Urinary bladder (tissue), 4 donors: ENCODE measurements around the gene SLC4A5. TPM values are rescaled to one million over a fixed set of nuclear protein-coding genes. Genes with fewer than 3 reads are reported as not detected.
"Not testable (repeated sequence)": the region's sequence is repeated elsewhere in the genome, so short reads cannot be mapped to it uniquely, and the experiment has no call there.

Experiments
- DNase-seq: peaks from one replicate; pipeline ENCODE4 v3.0.0-alpha.2; 2015; ENCODE audit errors: extremely low spot score
- H3K27ac ChIP-seq: one replicate; pipeline ENCODE4 v1.5.1; 2013; ENCODE audit warnings: low read depth, mild to moderate bottlenecking, moderate library complexity
- H3K36me3 ChIP-seq: one replicate; pipeline ENCODE4 v1.6.1; 2013; ENCODE audit warnings: mild to moderate bottlenecking, moderate library complexity; ENCODE audit not compliant: insufficient read depth
- H3K4me1 ChIP-seq: one replicate; pipeline ENCODE4 v1.6.1; 2013; ENCODE audit warnings: mild to moderate bottlenecking, moderate library complexity; ENCODE audit not compliant: insufficient read depth
- H3K4me3 ChIP-seq: one replicate; pipeline ENCODE4 v1.5.1; 2013; ENCODE audit warnings: low read depth, low read length
- WGBS: extraction: QIAGEN DNeasy Blood & Tissue Kit; methylation state at CpG from one replicate; pipeline ENCODE4 v1.1.7; 2013; 5-methylcytosine and 5-hydroxymethylcytosine counted together
- polyA plus RNA-seq: library from polyadenylated mRNA; stranded (reverse); fragments of 200-250 nt; gene quantifications from one replicate; pipeline ENCODE4 v1.2.3, GENCODE V29; 2013
- total RNA-seq: library from RNA; depleted of rRNA; stranded (reverse); fragments of >200 nt; gene quantifications from one replicate; pipeline ENCODE4 v1.2.3, GENCODE V29; 2014
- donor health status: healthy with polysubstance abuse.
- donor health status: healthy.

Gene SLC4A5
- total and polyA plus RNA-seq, 2 donors, result 0.92 to 3.8 TPM

DNA sequence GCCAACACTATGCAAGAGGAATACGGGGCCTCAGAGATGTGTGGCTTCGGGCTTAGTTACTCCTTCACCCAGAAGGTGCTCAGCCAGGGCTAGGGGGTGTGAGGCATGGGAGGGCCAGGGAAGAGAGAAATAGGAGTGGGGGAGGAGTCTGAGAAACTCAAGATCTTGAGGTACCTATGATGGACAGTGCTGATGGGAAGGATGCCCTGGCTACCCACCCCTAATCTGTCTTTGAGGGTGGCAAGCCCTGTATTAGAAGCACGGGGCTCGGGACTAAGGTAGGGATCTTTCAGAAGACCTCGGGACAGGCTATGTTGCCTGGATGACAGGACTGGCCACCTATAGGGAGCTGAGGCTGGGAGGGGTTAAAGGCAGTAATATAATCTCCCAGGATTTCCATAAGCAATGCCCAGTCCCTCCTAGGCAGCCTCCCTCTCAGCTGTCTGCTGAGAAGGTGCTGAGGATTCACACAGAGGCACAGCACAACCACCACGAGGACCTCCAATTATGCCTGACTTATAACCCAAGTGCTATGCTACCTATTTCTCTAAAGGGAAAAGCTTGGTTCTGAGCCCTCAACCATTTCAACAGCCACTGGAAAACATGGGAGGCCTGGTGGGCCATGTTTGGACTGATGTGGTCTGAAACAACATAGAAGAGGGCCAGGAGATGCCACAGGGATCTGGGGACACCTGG lies 121.5 kb downstream of the SLC4A5 start:
- Histone ChIP-seq H3K27ac (no peak overlapping the region), H3K4me3 (no peak overlapping the region), H3K4me1 (no peaks in the 10 kb centered on the region), H3K36me3 (no peaks in the 10 kb centered on the region)
- WGBS, result 90% methylated on average over 6 of the region's 6 CpGs
- no peak for DNase-seq

DNA sequence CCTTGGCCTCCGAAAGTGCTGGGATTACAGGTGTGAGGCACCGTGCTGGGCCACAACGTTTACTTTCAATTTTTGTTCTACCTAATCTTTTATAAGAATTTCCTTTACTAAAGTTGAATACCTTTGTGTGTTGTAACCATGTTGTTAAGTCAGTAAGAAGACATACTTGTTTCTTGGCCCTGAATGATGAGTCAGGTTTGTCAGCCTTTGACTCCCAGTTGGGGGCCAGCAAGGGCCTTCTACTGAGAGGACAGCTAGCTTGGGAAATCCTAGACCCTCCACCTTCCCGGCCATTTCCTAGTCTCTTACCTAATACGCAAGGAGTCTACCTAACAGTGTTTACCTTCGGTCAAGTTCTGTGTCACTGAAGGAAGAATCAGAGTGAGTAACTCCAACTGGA lies 122.1 kb downstream of the SLC4A5 start:
- 96% methylated on average over 6 of the region's 6 CpGs for WGBS
- Histone ChIP-seq H3K27ac (no peak overlapping the region), H3K36me3 (no peaks in the 10 kb centered on the region), H3K4me1 (no peaks in the 10 kb centered on the region), H3K4me3 (no peak overlapping the region)
- DNase-seq, result no peak

DNA sequence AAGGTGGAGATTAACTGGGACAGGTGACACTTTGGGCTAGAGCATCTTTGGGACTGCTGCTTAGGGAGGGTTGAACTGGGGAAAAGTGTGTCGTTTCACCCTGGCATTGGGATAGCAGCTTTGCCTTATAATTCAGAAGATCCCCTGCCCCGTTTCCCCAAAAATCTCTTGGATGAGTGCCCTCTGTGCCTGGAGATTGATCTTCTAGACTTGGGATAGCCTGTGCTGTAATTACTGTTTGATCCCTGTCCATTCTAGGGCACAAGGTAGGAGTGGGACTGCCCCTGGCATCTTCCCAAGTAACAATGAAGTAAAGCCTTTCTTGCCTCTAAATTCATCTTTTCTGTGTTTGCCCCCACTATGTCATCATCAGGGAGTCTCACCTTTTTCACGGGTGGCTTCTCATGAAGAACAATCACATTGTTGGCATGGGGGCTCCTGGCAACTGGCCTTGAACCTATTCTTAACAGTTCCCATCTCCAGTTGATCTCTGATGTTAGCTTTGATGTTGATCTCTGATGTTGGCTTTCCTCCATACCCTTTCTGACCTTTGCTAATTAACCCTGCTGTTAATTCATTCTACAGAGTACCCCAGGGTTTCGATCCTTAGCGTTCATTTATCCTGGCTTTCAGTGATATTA lies 123.2 kb downstream of the SLC4A5 start:
- Histone ChIP-seq H3K4me3 (no peak overlapping the region), H3K36me3 (no peaks in the 10 kb centered on the region), H3K4me1 (no peaks in the 10 kb centered on the region), H3K27ac (no peak overlapping the region)
- 96% methylated on average over 5 of the region's 5 CpGs for WGBS
- no peak for DNase-seq

DNA sequence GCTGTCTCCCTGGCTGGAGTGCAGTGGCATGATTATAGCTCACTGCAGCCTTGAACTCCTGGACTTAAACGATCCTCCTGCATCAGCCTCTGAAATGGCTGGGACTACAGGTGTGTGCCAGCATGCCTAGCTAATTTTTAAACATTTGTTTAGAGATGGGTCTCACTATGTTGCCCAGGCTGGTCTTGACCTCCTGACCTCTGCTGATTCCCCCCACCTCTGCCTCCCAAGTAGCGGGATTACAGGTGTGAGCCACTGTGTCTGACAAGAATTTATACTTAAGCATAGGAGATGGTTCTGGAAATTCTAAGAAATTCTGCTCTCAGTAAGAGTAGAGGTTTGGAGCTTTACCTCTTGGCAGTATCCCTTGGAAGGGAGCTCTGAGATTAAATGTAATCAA lies 126.6 kb downstream of the SLC4A5 start:
- H3K36me3 ChIP-seq, result peaks cover 2% of the 10 kb centered on the region
- H3K4me1 ChIP-seq, result no peaks in the 10 kb centered on the region
- no peak for DNase-seq
- no peak overlapping the region for H3K4me3 ChIP-seq
- no peak overlapping the region for H3K27ac ChIP-seq
- 88% methylated on average over 2 of the region's 2 CpGs for WGBS

DNA sequence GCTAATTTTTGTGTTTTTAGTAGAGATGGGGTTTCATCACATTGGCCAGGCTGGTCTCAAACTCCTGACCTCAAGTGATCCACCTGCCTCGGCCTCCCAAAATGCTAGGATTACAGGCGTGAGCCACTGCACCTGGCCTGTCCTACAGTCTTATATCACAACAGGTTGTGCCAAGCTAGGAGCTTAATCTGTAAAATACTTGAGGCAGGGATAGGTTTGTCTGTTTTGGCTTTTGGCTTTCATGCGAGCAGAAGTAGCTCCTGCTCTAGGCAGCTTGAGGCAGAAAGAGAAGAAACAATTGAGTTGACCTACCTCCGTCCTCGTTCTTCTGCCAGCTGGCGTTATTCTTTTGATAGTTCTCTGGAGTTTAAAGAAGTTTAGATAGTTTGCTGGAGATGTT lies 127.4 kb downstream of the SLC4A5 start:
- not testable (repeated sequence) for DNase-seq, H3K36me3 ChIP-seq, H3K27ac ChIP-seq, H3K4me1 ChIP-seq, H3K4me3 ChIP-seq
- WGBS, result 90% methylated on average over 6 of the region's 6 CpGs

DNA sequence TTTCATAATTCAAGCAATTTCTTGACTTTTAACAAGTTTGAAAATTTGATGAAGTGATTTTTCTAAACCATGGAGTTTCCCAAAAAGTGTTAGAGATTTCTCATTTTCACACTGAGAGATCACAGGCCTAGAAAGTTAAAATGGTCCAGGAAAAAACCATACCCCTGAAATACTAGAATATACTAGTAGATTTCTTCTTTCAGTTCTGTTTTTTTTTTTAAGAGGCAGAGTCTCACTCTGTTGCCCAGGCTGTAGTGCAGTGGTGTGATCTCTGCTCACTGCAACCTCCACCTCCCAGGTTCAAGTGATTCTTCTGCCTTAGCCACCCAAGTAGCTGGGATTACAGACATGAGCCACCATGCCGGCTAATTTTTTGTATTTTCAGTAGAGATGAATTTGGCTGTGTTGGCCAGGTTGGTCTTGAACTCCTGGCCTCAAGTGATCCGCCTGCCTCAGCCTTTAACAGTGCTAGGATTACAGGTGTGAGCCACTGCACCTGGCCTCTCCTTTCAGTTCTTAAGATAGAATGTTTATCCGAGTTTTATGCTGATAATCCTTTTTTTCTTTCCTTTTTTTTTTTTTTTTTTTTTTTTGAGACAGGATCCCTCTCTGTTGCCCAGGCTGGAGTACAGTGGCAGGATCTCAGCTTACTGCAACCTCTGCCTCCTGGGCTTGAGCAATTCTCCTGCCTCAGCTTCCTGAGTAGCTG lies 130.4 kb downstream of the SLC4A5 start:
- Histone ChIP-seq H3K36me3 (peaks cover 5% of the 10 kb centered on the region), H3K4me3 (no peak overlapping the region), H3K27ac (no peak overlapping the region), H3K4me1 (no peaks in the 10 kb centered on the region)
- DNase-seq, result no peak
- 85% methylated on average over 3 of the region's 3 CpGs for WGBS

DNA sequence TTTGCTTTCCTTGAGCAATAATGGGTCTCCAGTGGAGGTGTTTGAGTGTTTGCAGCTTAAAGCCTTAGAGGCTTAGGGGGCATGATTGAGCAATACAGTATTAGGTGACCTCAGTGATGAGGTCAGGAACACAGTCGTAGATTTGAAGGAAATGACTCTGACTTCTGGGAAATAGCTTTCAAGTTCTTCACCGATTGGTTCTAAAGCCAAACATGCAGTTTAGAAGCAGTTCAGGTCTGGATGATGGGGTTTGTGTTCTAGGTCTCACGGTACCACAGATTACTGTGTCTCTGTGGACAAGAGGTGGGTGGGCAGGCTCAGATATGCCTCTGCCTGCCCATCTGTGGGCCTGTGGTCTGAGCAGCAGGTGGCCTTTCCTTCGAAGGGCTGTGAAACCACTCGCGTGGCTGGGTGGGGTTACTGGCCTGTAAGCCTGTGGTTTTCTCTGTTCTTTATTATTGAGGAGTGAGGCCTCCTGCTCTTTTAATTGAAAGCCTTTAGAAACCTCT lies 137.0 kb downstream of the SLC4A5 start:
- peaks cover 2% of the 10 kb centered on the region for H3K4me1 ChIP-seq
- no peak for DNase-seq
- peaks cover 3% of the 10 kb centered on the region for H3K36me3 ChIP-seq
- WGBS, result 50% methylated on average over 6 of the region's 6 CpGs
- no peak overlapping the region for H3K27ac ChIP-seq
- no peak overlapping the region for H3K4me3 ChIP-seq

DNA sequence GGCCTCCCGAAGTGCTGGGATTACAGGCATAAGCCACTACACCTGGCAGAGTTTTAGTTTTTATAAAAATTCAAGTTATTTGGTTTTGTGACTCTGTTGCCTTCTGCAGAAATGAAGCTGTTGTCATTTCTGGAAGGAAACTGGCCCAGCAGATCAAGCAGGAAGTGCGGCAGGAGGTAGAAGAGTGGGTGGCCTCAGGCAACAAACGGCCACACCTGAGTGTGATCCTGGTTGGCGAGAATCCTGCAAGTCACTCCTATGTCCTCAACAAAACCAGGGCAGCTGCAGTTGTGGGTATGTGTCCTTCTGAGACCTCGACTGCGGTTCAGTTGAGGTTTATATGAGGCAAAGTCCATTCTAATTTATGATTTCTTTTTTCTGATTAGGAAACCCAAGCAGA lies 137.6 kb downstream of the SLC4A5 start:
- H3K4me3 ChIP-seq, result no peak overlapping the region
- H3K4me1 ChIP-seq, result peaks cover 2% of the 10 kb centered on the region
- DNase-seq, result no peak
- 74% methylated on average over 6 of the region's 6 CpGs for WGBS
- peaks cover 3% of the 10 kb centered on the region for H3K36me3 ChIP-seq
- H3K27ac ChIP-seq, result no peak overlapping the region

DNA sequence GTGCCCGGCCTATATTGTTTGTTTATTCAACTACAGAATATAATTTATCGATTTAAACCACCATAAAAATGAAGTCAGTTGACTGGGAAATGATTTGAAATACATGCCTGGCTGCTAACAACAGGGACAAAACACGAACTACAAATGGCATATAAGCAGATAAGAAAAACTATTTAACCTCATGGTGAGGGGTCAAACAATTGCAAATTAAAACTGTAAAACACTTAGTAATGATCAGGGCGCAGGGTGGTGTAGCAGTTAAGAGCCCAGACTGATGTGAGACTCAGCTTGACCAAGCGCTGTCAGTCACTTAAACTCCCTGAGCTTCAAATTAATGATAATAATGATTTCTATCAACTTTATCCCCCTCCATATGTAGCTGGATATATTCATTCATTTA lies 138.1 kb downstream of the SLC4A5 start:
- H3K36me3 ChIP-seq, result peaks cover 3% of the 10 kb centered on the region
- no peak for DNase-seq
- 82% methylated on average over 5 of the region's 5 CpGs for WGBS
- H3K27ac ChIP-seq, result no peak overlapping the region
- H3K4me1 ChIP-seq, result peaks cover 2% of the 10 kb centered on the region
- no peak overlapping the region for H3K4me3 ChIP-seq

DNA sequence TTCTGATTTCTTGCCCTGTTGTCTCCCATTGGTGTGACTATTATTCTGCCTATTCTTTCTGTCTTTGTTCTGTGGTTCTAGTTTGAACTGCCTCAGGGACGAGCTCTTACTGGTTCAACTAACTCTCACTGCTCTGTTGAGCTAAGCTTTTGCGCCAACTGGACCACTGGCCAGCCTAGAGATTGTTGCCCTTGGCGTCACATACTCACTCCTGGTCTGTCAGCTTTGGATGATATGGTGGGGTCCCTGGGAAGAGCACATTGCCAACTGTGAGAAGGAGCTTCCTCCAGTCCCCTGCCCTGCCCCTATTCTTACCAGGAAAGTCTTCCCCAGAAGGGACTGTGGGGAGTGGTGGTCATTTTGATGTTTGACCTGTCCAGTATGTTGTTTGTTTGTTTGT lies 138.8 kb downstream of the SLC4A5 start:
- no peak for DNase-seq
- Histone ChIP-seq H3K4me1 (peaks cover 2% of the 10 kb centered on the region), H3K4me3 (no peak overlapping the region), H3K36me3 (peaks cover 3% of the 10 kb centered on the region), H3K27ac (no peak overlapping the region)
- 97% methylated on average over 3 of the region's 3 CpGs for WGBS

DNA sequence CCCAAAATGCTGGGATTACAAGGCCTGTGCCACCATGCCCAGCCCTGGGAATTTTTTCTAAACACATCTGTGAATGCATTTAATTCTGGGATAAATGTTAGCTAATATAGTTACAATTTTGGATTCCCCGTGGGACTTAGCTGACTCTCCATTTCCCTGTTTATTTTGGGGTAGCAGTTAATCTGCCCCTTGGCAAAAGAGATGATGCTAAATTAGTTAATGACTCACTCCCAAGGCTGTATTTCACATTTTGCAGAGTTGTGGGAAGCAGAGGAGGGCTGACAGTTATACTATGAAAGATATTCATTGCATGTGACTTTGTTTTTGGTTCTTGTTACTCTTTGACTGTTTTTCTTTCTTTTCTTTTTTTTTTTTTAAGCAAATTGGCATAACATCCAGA lies 141.6 kb downstream of the SLC4A5 start:
- no peaks in the 10 kb centered on the region for H3K36me3 ChIP-seq
- no peak overlapping the region for H3K4me3 ChIP-seq
- H3K27ac ChIP-seq, result no peak overlapping the region
- H3K4me1 ChIP-seq, result peaks cover 2% of the 10 kb centered on the region
- no peak for DNase-seq
- 24% methylated on average over 1 of the region's 1 CpG for WGBS

DNA sequence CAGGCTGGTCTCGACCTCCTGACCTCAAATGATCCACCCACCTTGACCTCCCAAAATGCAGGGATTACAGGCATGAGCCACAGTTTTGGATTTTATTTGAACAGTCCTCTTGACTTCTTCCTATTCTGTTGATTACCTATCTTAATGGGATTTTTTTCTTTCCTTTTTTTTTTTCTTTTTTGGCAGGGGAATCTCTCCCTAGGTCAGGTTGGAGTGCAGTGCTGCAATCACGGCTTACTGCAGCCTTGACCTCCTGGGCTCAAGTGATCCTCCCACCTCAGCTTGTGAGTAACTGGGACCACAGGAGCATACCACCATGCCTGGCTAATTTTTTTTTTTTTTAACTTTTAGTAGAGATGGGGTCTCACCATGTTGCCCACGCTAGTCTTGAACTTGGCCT lies 142.0 kb downstream of the SLC4A5 start:
- Histone ChIP-seq H3K4me3 (no peak overlapping the region), H3K4me1 (no peaks in the 10 kb centered on the region), H3K27ac (no peak overlapping the region), H3K36me3 (no peaks in the 10 kb centered on the region)
- no peak for DNase-seq
- WGBS, result 78% methylated on average over 3 of the region's 3 CpGs

DNA sequence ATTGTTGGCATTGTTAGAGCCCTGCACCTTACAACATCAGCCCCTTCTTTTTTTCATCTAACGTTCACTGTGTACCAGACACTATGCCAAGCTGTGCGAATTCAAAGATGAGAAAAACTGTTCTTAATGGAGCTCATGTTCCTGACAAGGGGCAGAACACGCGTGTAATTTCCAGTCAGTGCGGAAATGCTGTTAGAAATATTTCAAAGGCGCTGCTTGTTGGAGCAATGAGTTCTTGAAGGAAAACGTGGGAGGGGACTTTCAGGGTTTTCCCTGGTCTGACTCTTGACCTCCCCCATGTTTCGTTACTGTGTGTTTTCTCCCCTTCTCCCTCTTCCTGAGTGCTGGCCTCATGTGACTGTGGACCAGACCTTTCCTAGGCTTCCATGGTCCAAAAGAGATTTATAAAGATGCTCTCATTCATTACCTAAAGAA lies 143.3 kb downstream of the SLC4A5 start:
- no peaks in the 10 kb centered on the region for H3K4me1 ChIP-seq
- H3K27ac ChIP-seq, result no peak overlapping the region
- no peak for DNase-seq
- WGBS, result 40% methylated on average over 8 of the region's 8 CpGs
- H3K4me3 ChIP-seq, result peak overlapping the region; percentile 54
- H3K36me3 ChIP-seq, result no peaks in the 10 kb centered on the region

DNA sequence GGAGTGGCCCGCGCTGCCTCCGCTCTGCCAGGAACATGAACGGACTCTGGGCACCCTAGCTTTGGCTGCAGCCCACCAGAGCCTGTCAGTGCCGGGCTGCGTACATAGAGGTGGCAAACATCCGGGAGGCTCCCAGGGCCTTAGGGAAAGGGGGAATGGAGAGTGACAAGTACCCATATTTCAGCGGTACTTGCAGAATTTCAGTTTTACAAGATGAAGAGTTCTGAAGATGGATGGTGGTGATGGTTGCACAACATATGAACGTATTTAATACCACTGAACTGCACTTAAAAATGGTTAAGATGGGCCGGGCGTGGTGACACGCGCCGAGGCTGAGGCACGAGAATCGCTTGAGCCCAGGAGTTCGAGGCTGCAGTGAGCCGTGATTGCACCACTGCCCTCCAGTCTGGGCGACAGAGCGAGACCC lies 143.9 kb downstream of the SLC4A5 start:
- WGBS, result 3% methylated on average over 20 of the region's 20 CpGs
- peak overlapping the region; percentile 54 for H3K4me3 ChIP-seq
- H3K36me3 ChIP-seq, result no peaks in the 10 kb centered on the region
- H3K27ac ChIP-seq, result peak overlapping the region; percentile 69
- no peak for DNase-seq
- no peaks in the 10 kb centered on the region for H3K4me1 ChIP-seq
